ENCODE data around the gene RICTOR. TPM values are rescaled to one million over a fixed set of nuclear protein-coding genes. Genes with fewer than 3 reads are reported as not detected.

The RICTOR gene
- total and polyA plus RNA-seq, 2 donors (not counting 3 experiments of a cell fraction or from before 2014, with no cell fraction given), result 9.2 to 38.0 TPM

DNA sequence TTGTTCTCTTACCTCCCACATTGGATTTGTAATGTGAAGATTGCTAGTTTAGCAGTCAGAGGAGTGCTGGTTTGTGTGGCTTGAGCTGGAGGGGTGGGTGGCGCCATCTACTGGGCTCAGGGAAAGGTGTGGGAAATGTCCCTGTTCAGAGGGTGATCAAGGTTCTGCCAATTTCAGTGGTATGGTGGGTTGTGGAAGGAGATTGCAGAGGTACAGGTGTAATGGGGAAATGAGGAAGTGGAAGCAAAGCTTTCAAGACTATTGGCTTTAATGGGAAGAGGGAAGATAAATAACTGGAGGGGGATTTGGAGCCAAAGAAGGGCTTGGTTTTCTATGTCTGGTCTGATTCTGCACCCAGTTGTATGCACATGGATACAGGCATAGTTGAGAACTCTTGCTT, 152.0 kb downstream of the RICTOR start:
- H3K36me3 ChIP-seq (ENCODE audit: control insufficient read depth in 2 of 2, extremely low read depth in 1 of 2, insufficient read depth in 2 of 2, low read length in 2 of 2), result no peaks in the 10 kb centered on the region
- DNase-seq (ENCODE audit: low read depth, low spot score), result peak; percentile 65
- dilution Hi-C loops (cut with MboI; ENCODE audit: extremely low pct_ligation_motif_present, low sequenced_read_pairs) (no loop called here), intact Hi-C loops (cut with micrococcal nuclease) (loop anchor here (1.0 to 10.0 kb wide), 9 partner anchors 77 to 713 kb away; partner anchors contain the start of gene LIFR)
- no peaks in the 10 kb centered on the region for H4K20me1 ChIP-seq (replicated peaks; ENCODE audit: control insufficient read depth, extremely low read depth, insufficient read depth, low read length)
- no peaks in the 10 kb centered on the region for H3K9me1 ChIP-seq (replicated peaks; ENCODE audit: control insufficient read depth, extremely low read depth, insufficient read depth, low read length)
- no peak overlapping the region for H3K9ac ChIP-seq (replicated peaks; ENCODE audit: extremely low read depth, insufficient read depth, low read length)
- H3K4me1 ChIP-seq (ENCODE audit: control insufficient read depth, extremely low read depth, insufficient read depth, low read length), result no peaks in the 10 kb centered on the region
- H3K9me3 ChIP-seq (replicated peaks; ENCODE audit: control insufficient read depth, insufficient read depth, low read length), result no peaks in the 10 kb centered on the region
- no peak overlapping the region for H3K4me2 ChIP-seq (ENCODE audit: insufficient read depth, low read length)
- no peak overlapping the region for H3K4me3 ChIP-seq (replicated peaks in 1 of 3; ENCODE audit: insufficient read depth in 1 of 3, low read depth in 1 of 3, low read length in 3 of 3)
- peaks cover 0 to 3% of the 10 kb centered on the region in 2 experiments for H3K27me3 ChIP-seq (ENCODE audit: control insufficient read depth in 2 of 2, insufficient read depth in 2 of 2, low read length in 2 of 2)
- H3K27ac ChIP-seq (ENCODE audit: insufficient read depth, low read depth, low read length), result no peak overlapping the region
- no peaks in the 10 kb centered on the region for H3K79me2 ChIP-seq (ENCODE audit: control insufficient read depth, insufficient read depth, low read length)
- TF ChIP-seq POLR2A (IDR thresholded peaks at IDR 0.05; ENCODE audit: low read depth, low read length), result no peak
- TF ChIP-seq, protein P1, sequence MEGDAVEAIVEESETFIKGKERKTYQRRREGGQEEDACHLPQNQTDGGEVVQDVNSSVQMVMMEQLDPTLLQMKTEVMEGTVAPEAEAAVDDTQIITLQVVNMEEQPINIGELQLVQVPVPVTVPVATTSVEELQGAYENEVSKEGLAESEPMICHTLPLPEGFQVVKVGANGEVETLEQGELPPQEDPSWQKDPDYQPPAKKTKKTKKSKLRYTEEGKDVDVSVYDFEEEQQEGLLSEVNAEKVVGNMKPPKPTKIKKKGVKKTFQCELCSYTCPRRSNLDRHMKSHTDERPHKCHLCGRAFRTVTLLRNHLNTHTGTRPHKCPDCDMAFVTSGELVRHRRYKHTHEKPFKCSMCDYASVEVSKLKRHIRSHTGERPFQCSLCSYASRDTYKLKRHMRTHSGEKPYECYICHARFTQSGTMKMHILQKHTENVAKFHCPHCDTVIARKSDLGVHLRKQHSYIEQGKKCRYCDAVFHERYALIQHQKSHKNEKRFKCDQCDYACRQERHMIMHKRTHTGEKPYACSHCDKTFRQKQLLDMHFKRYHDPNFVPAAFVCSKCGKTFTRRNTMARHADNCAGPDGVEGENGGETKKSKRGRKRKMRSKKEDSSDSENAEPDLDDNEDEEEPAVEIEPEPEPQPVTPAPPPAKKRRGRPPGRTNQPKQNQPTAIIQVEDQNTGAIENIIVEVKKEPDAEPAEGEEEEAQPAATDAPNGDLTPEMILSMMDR (IDR thresholded peaks at IDR 0.05; ENCODE audit: extremely low read depth in 1 of 2, insufficient read depth in 1 of 2, low read depth in 1 of 2, low read length in 2 of 2), result peak; percentile 87 to 88
- no peak overlapping the region for H2AFZ ChIP-seq (ENCODE audit: low read depth, low read length)
- FAIRE-seq, result peak; percentile 85
- ChIA-PET POLR2A (no interaction called here), CTCF (interaction anchor here (0.5 to 3.6 kb wide), 34 partner anchors 8 to 713 kb away, joined by 3 to 41 read pairs (median 4); no protein-coding TSS in a partner anchor)
- no TSS peak for BruUV-seq (replicated peaks)

GRCh38 chr5:38921174-38921573, 153.0 kb downstream of the RICTOR start:
- FAIRE-seq, result peak; percentile 61
- BruUV-seq (replicated peaks), result no TSS peak
- TF ChIP-seq JUN (IDR thresholded peaks at IDR 0.05; ENCODE audit: borderline replicate concordance, insufficient read depth, insufficient read length, low read depth), result no peak
- TF ChIP-seq, protein P2, sequence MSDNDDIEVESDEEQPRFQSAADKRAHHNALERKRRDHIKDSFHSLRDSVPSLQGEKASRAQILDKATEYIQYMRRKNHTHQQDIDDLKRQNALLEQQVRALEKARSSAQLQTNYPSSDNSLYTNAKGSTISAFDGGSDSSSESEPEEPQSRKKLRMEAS (IDR thresholded peaks at IDR 0.05; ENCODE audit: insufficient read depth, insufficient read length), result no peak
- TF ChIP-seq EZH2 (IDR thresholded peaks at IDR 0.05; ENCODE audit: borderline replicate concordance, low read depth, low read length, severe bottlenecking), result no peak
- TF ChIP-seq POLR2AphosphoS5 (IDR thresholded peaks at IDR 0.05; ENCODE audit: insufficient read depth, low read depth, low read length), result no peak
- no peak for TF ChIP-seq FOS (IDR thresholded peaks at IDR 0.05; ENCODE audit: borderline replicate concordance, insufficient read depth, low read length)
- TF ChIP-seq MYC (IDR thresholded peaks at IDR 0.05; ENCODE audit: low read depth, low read length), result no peak
- H4K20me1 ChIP-seq (replicated peaks; ENCODE audit: control insufficient read depth, extremely low read depth, insufficient read depth, low read length), result no peaks in the 10 kb centered on the region
- H3K9me3 ChIP-seq (replicated peaks; ENCODE audit: control insufficient read depth, insufficient read depth, low read length), result no peaks in the 10 kb centered on the region
- intact Hi-C loops (cut with micrococcal nuclease) (loop anchor here (5.0 to 10.0 kb wide), 2 partner anchors 109 to 366 kb away; partner anchors contain the start of gene LIFR), dilution Hi-C loops (cut with MboI; ENCODE audit: extremely low pct_ligation_motif_present, low sequenced_read_pairs) (no loop called here)
- no peak overlapping the region for H3K4me3 ChIP-seq (replicated peaks in 1 of 3; ENCODE audit: insufficient read depth in 1 of 3, low read depth in 1 of 3, low read length in 3 of 3)
- POLR2A ChIA-PET, result no interaction called here
- no peaks in the 10 kb centered on the region for H3K79me2 ChIP-seq (ENCODE audit: control insufficient read depth, insufficient read depth, low read length)
- H3K9me1 ChIP-seq (replicated peaks; ENCODE audit: control insufficient read depth, extremely low read depth, insufficient read depth, low read length), result no peaks in the 10 kb centered on the region
- peaks cover 0 to 3% of the 10 kb centered on the region in 2 experiments for H3K27me3 ChIP-seq (ENCODE audit: control insufficient read depth in 2 of 2, insufficient read depth in 2 of 2, low read length in 2 of 2)
- H3K4me2 ChIP-seq (ENCODE audit: insufficient read depth, low read length), result no peak overlapping the region
- H3K36me3 ChIP-seq (ENCODE audit: control insufficient read depth in 2 of 2, extremely low read depth in 1 of 2, insufficient read depth in 2 of 2, low read length in 2 of 2), result no peaks in the 10 kb centered on the region
- H3K27ac ChIP-seq (ENCODE audit: insufficient read depth, low read depth, low read length), result no peak overlapping the region
- H3K9ac ChIP-seq (replicated peaks; ENCODE audit: extremely low read depth, insufficient read depth, low read length), result no peak overlapping the region
- DNase-seq (ENCODE audit: low read depth, low spot score), result peak; percentile 3
- no peak overlapping the region for H2AFZ ChIP-seq (ENCODE audit: low read depth, low read length)
- H3K4me1 ChIP-seq (ENCODE audit: control insufficient read depth, extremely low read depth, insufficient read depth, low read length), result no peaks in the 10 kb centered on the region
- CTCF ChIA-PET, result interaction anchor here (1.0 to 3.6 kb wide), 18 partner anchors 9 to 538 kb away, joined by 3 to 41 read pairs (median 8); no protein-coding TSS in a partner anchor
